ENCODE data around the gene RFX6.

- TF ChIP-seq CTCF (conservative IDR thresholded peaks at IDR 0.05; ENCODE audit: low read depth, low read length) = no peak
- no peak for TF ChIP-seq EZH2 (IDR thresholded peaks at IDR 0.05; ENCODE audit: low read length, unreplicated experiment)
These were observed 51.6 kb downstream of the RFX6 start for GRCh38 chr6:116928677-116929076.
